K562 treated with DMSO at 1 percent for 12 hours (cell line): ENCODE results near the gene TSFM. TPM values are rescaled to one million over a fixed set of nuclear protein-coding genes. Genes with fewer than 3 reads are reported as not detected.

Experiments
- total RNA-seq: library from RNA; unstranded; fragments of 300-600 nt; gene quantifications from 2 replicates; pipeline ENCODE4 v1.2.3, GENCODE V29; 2022; ENCODE audit not compliant: insufficient read depth

TSFM gene
- 25.0 and 36.0 TPM in 2 replicates for total RNA-seq

DNA sequence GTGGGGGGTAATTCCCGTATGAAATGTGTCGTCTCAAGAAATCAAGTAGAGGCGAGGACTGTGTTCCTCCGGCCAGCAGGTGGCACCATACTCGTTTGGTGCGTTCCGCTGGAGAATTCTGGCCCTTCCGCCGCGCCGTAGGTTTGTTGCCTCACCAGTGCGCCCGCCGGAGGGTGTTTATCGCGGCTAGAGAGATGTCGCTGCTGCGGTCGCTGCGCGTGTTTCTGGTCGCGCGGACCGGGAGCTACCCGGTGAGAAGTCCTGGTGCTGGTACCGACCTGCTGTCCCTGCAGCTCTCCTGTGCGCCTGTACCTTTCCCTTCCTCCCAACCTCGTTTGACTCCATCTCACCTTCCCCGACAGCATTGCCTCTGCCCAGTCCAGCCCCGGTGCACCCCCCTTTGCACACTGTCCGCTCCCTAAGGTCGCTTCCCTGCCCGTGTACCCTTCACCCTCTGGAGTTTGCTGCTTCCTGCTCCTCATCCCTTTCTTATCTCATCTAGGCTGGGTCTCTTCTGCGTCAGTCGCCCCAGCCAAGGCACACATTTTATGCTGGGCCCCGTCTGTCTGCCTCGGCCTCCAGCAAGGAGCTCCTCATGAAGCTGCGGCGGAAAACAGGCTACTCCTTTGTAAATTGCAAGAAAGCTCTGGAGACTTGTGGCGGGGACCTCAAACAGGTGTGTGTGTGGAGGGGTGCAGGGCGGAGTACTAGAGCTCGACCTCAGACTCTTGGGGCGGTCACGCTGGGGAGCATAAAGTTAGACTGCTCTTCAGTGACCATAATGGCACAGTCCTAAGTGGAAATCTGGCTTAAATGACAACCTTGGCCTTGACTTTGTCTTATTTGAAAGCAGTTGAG, at the start of gene TSFM:
TSFM (plus strand) TSS at position 180 of the 858 bp plus-strand sequence; CDS start at position 195, 15 bp downstream.

DNA sequence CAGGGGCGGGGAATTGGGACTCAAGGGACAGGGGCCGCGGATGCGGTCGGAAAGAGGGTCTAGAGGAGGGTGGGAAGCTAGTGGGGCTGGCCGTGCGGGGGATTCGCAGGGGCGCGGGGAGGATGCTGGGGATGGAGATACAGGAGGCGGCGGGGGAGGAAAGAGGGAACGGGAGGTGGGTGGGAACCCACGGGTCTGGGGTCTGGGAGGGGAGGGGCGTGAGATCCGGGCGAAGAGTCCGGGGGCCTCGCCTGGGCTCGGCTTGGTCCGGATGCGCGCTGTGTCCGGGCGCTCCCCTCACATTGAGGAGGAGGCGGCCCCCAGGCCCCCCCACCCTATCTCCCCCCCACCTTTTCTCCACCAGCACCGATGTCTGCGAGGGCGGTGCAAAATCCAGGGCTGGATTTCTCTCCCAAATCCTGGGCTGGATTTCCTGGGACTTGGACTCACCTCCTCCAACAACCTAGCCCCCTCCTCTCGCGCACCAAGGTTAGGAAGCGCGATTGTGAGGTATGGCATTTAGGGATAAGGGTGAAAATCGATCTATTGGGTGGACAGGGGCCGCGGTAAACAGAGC, 43.8 kb upstream of the TSFM start, which contains the start of gene AGAP2:
AGAP2 (minus strand) TSS at position 82 of the 577 bp plus-strand sequence. CDS start 496 bp downstream, outside the sequence.

DNA sequence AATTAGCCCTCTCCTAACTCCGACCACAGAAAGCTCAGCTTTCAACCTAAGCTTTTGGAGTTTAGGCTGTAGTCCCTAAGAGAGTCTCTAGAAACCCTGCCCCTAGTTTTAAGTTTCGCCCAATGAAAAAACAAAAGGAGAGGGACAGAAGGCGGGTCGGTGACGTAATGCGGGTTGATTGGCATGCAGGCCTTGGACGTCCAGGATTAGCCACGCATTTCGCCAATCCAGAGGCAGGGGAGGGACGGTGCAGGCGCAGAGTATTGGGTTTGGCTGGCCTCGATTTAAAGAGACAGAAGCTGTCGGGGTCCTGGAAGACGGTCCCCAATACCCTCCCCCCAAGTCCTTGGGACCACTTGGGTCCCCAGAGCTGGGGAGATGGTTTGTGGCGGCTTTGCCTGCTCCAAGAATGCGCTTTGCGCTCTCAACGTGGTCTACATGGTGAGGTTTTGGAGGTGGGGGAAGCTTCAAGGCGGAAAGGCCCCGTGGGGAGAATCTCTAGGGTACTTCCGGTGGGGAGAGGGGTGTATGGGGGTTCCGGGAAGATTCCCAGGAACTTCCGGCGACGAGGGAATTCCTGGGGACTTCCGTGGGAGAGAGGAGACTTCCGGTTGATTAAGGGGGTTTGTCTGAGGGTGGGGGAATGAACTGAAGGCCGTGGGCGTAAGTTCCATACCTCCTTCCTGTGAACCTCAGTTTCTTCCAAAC, 37.7 kb upstream of the TSFM start, which contains the start of gene TSPAN31:
TSPAN31 (plus strand) TSS at position 263 of the 708 bp plus-strand sequence; CDS start at position 379, 116 bp downstream.

DNA sequence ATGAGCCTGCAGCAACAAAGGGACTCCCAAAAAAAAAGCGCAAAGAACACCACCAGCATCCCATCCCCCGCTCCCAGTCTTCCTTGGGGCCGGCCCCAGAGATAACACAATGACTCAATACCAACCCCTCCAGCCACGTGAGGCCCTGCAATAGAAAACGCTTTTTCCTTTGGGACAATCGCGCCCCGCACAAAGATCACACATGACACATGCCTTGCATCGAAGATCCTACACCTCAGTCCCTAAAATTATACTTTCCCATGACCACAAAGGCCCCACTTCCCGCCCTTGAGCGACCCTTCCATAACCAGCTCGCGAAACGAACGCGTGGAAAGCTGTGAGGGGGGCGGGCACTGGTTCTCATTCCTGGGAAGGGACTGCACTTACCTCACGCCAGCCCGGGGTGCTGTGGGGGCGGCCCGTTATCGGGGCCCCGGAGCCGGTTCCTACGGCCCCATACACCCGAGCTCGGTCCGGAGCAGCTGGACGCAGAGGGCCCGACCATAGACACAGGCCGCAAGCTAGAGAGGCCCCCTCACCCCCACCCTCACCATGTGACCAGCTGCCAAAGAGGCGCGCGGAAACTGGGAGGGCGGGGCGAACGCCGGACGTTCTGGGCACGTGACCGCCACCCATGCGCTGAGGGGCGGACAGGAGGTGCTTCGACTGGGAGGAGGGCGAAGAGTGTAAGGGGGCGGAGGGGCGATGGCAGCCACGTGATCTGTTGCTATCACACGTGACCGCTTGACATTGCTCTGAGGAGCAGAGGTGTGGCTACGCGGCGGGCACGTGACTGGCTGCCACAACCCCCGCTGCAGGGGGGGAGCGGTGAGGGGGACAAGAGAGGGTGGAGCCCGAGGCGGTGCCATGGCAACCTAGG, 30.6 kb upstream of the TSFM start, which contains the start of gene CDK4:
CDK4 (minus strand) TSS at position 523 of the 880 bp plus-strand sequence. CDS start 593 bp downstream, outside the sequence.

DNA sequence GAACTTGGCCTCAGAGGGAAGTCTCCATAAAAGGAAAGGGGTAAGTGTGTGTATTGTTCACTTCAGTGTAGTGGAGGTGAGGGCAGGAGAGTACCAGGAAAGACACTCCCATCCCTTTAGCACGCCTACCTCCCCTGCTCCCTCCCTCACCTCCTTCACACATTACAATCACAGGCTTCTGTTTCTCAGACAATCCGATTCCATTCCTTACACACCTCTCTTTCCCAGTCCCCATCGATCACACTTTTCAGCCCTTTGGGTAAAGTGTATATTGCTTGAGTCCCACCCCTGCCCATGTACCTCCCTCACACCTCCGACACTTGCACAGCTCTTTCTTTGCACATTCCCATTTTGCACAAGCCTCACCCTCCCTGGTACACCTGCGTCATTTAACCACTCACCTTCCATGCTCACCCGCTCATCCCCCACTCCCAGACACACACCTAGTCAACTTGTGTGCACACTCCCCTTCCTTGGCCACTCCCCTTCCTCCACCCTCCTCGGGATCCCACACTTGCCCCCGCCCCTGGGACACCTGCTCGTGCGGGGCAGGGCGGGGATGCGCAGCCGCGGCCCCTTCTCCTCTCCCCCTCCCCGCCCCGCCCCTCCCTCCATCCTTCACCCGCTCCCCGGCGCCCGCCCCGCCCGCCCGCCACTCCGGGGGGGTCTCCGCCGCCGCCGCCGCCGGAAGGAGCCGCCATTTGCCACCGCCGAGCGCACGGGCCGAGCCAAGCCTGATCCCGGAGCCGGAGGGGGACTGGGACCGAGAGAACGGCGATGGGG, 28.0 kb upstream of the TSFM start, which contains the start of gene MARCHF9:
MARCHF9 (plus strand) TSS at position 693 of the 783 bp plus-strand sequence. CDS start 426 bp downstream, outside the sequence.

DNA sequence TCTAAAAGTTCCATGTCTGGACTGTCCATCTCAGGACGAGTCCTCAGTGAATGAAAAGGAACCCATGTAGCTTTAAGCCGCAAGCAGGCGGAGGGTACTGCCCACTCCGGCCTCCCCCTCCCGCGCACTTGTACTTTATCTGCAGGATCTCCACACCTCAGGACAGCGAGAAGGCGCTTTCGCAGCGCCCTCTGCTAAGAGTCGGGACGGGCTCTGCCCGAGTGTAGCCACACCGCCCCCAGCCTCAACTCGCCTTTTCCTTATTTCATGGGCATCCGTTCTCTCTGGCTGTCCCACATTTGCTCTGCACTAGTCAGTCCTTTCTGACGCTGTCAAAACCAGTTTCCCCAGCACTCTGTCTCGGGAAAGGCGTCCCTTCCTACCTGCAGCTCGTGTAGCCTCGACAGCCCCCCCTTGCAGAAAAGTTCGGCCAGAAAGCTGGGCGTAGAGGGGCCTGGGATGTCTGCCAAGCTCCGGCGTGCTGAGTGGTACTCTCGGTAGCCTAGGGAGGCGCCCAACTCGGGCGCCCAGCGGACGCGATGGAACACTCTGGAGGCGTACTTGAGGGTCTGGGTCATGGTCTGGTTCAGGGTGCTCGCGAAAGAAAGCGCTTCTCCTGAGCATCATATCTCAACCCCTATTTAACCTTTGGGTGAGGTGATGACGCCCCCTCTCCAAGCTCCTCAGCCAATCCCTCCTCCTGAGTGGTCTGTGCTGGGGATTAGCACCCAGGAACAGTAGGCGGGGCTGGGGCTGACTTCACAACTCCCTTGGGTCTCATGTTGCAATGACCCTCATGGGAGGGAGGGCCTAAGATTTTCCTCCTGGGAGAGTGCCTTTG, 15.9 kb upstream of the TSFM start, which contains the start of gene CYP27B1:
CYP27B1 (minus strand) TSS at position 615 of the 841 bp plus-strand sequence; CDS start at position 578, 37 bp downstream.

DNA sequence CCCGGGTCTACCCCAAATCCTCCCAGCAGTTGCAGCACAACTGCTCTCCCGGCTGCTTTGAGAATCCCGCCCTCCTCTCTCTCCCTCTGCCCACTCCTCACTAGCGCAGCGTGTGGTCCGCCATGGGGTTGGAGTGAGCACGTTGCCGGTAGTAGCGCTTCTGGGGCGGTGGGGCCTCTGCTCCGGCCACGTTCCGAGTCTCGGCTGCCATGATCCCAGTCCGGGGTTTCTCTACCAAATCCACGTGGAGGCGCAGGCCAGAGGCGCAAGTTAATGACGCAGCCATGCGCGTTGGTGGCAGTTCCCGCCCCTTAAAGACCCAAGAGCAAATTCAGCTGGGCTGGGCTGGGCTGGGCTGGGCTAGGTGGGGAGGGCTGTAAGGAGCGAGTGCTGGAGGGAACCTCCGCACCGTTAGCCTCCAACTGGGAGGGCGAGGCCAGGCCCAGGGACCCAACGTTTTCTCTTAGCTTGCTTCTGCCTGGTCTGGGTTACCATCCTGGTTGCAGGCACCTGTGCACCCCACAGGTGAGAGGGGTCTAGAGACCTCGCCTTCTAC, 10.6 kb upstream of the TSFM start, which contains the start of gene METTL1:
METTL1 (minus strand) TSS at position 233 of the 556 bp plus-strand sequence; CDS start at position 211, 22 bp downstream.

DNA sequence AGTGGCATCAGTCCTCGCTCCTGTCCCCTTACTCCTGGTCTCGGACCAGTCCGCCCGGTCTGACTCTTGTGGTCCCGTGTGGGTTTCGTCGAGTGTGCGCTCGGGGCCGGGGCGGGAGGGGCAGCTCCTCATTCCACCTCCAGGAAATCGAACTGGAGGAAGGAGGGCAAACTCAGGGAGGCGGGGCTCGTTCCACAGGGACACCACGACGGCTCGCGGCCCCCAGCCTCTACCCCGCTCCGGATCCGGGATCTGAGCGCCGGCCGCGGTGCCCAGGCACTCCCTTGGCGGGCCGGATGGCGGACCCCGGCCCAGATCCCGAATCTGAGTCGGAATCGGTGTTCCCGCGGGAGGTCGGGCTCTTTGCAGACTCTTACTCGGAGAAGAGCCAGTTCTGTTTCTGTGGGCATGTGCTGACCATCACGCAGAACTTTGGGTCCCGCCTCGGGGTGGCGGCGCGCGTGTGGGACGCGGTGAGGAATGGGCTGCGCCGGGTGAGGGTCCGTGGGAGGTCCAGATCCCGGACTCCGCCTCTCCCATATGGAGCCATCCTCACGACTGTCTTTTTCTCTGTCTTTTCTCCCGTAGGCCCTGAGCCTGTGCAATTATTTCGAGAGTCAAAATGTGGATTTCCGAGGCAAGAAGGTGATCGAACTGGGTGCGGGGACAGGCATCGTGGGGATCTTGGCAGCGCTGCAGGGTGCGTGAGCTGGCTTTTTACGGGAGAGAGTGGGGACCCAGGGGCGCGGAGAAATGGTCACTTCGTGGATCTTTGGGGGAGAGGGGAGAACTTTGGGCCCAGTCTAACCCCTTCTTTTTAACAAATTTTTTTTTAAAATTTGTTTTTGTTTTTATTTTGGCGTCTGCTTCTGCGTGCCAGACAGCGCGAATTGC, 9.9 kb upstream of the TSFM start, which contains the start of gene EEF1AKMT3:
EEF1AKMT3 (plus strand) TSS at position 186 of the 894 bp plus-strand sequence; CDS start at position 297, 111 bp downstream.

DNA sequence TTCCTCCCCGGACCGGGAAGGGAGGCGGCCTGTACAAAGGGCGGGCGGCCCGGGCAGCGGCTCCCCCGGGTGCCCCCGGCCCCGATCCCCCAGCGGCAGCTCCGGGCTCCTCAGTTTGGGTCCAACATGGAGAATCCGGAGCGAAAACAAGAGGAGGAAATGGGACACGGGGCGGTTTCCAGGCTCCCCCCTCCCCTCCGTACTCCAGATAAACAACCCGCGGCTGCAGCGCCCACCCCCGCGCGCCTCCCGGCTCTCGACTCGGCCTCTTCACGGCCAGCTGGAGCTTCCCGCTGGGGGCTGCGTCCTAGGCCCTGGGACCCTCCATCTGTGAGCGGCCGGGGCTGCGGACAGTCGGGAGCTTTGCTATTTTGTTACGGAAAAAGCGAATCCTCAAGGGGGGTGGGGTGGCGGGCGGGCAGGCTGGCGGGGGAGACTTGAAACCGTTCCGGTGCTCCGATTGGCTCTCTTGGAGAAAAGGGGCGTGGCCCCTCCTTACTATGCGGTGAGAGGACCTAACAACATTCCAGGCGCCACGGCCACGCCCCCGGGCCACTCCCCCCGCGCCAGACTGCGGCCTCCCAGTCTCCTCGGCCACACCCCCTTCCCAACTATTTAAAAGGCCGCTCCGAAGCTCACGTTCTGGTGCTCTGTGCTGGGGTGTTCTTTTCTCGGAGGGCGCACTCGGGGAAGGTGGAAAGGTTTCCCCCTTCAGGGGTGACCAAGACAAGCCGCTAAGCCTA, 64.2 kb downstream of the TSFM start, which contains the start of gene CTDSP2:
CTDSP2 (minus strand) TSS at position 153 of the 743 bp plus-strand sequence. CDS start 294 bp downstream, outside the sequence.

Other genes starting within 250 kb of the TSFM start
- gene DCTN2, start 235.6 kb upstream of the TSFM start, total RNA-seq: 159 and 198 TPM in 2 replicates
- gene KIF5A, start 232.7 kb upstream of the TSFM start, total RNA-seq: 2.2 and 13.9 TPM in 2 replicates
- gene PIP4K2C, start 191.6 kb upstream of the TSFM start, total RNA-seq: 14.9 and 38.4 TPM in 2 replicates
- not detected in 2 replicates for gene DTX3, start 178.0 kb upstream of the TSFM start, total RNA-seq
- 8.4 and 14.2 TPM in 2 replicates for gene ARHGEF25, start 171.4 kb upstream of the TSFM start, total RNA-seq
- gene B4GALNT1, start 149.6 kb upstream of the TSFM start, total RNA-seq: 19.6 and 67.1 TPM in 2 replicates
- 231 and 291 TPM in 2 replicates for gene OS9, start 88.7 kb upstream of the TSFM start, total RNA-seq
- 0.82 TPM in 1 of 2 replicates, not detected in the other for gene AGAP2, start 44.0 kb upstream of the TSFM start, total RNA-seq
- gene TSPAN31, start 37.7 kb upstream of the TSFM start, total RNA-seq: 8.0 and 16.3 TPM in 2 replicates
- gene CDK4, start 30.5 kb upstream of the TSFM start, total RNA-seq: 148 and 190 TPM in 2 replicates
- gene MARCHF9, start 27.7 kb upstream of the TSFM start, total RNA-seq: 10.6 and 12.2 TPM in 2 replicates
- 0.65 and 0.74 TPM in 2 replicates for gene CYP27B1, start 15.7 kb upstream of the TSFM start, total RNA-seq
- gene METTL1, start 10.7 kb upstream of the TSFM start, total RNA-seq: 6.5 and 9.4 TPM in 2 replicates
- 2.5 and 5.1 TPM in 2 replicates for gene EEF1AKMT3, start 10.2 kb upstream of the TSFM start, total RNA-seq
- gene AVIL, start 35.9 kb downstream of the TSFM start, total RNA-seq: 1.6 TPM in 1 of 2 replicates, not detected in the other
- 51.2 and 139 TPM in 2 replicates for gene CTDSP2, start 63.9 kb downstream of the TSFM start, total RNA-seq
- gene ATP23, start 158.8 kb downstream of the TSFM start, total RNA-seq: 12.3 and 13.7 TPM in 2 replicates